H1 (cell line): ENCODE results near the gene ARPC4. TPM values are rescaled to one million over a fixed set of nuclear protein-coding genes. Genes with fewer than 3 reads are reported as not detected.
A peak's percentile ranks its signal among the peaks of the same experiment; 100 is the strongest.

ENCODE experiments used
- CTCF ChIA-PET: fragments of 300-600 bp; sonication (Branson Sonifier 250); formaldehyde crosslinking; loops from one replicate; lab custom pipeline; 2021; ENCODE audit not compliant: partially characterized antibody; lab: Charles Lee
- POLR2A ChIA-PET: fragments of 300-600 bp; sonication (Branson Sonifier 250); formaldehyde crosslinking; loops from one replicate; lab custom pipeline; 2021; ENCODE audit warnings: inconsistent platforms; ENCODE audit not compliant: partially characterized antibody; lab: Charles Lee
- DNase-seq, 2 experiments: peaks; one replicate each; pipeline versions ENCODE4 v3.0.0 to v3.0.0-alpha.2; 2010 to 2022; ENCODE audit warnings: low spot score in 2 of 2, low read depth in 1 of 2, mixed read lengths in 1 of 2
- FAIRE-seq: peaks from 2 replicates; lab custom pipeline; 2011; peaks lifted over from hg19 to GRCh38; lab: Jason Lieb, UNC
- H2AFZ ChIP-seq: 2 replicates; pipeline ENCODE4 v1.8.1; 2012; ENCODE audit warnings: low read length, inconsistent platforms
- H2AK5ac ChIP-seq: 2 replicates; pipeline ENCODE4 v1.6.1; 2013; ENCODE audit warnings: low read depth, low read length
- H2BK120ac ChIP-seq: replicated peaks from 2 replicates; pipeline ENCODE3; 2013; ENCODE audit warnings: low read depth, low read length, inconsistent platforms
- H2BK12ac ChIP-seq: 2 replicates; pipeline ENCODE4 v1.6.1; 2013; ENCODE audit warnings: low read depth, low read length
- H2BK15ac ChIP-seq: 2 replicates; pipeline ENCODE4 v1.6.1; 2013; ENCODE audit warnings: low read length
- H2BK20ac ChIP-seq: 2 replicates; pipeline ENCODE4 v1.6.1; 2013; ENCODE audit warnings: low read length
- H2BK5ac ChIP-seq: 2 replicates; pipeline ENCODE4 v1.6.1; 2013; ENCODE audit warnings: low read depth, low read length
- H3K14ac ChIP-seq: 2 replicates; pipeline ENCODE4 v1.6.1; 2013; ENCODE audit warnings: inconsistent platforms; ENCODE audit not compliant: insufficient read length
- H3K18ac ChIP-seq: 2 replicates; pipeline ENCODE4 v1.6.1; 2013; ENCODE audit warnings: low read length; ENCODE audit errors: extremely low read depth
- H3K23ac ChIP-seq: 2 replicates; pipeline ENCODE4 v1.6.1; 2013; ENCODE audit warnings: inconsistent platforms; ENCODE audit not compliant: insufficient read length
- H3K23me2 ChIP-seq: 2 replicates; pipeline ENCODE4 v1.6.1; 2013; ENCODE audit warnings: low read depth, low read length
- H3K27ac ChIP-seq: 2 replicates; pipeline ENCODE4 v1.6.1; 2011; ENCODE audit warnings: low read depth, low read length, inconsistent platforms
- H3K27me3 ChIP-seq, 4 experiments: replicated peaks in 1 of 4; 1 replicate in 1 of 4; 2 replicates in 3 of 4; pipeline versions ENCODE4 v1.6.1 to v1.8.1; 2011 to 2013; ENCODE audit warnings: low read length in 3 of 4, mild to moderate bottlenecking in 3 of 4, inconsistent platforms in 2 of 4, mixed read lengths in 2 of 4, moderate library complexity in 1 of 4; ENCODE audit not compliant: control insufficient read depth in 3 of 4, insufficient read depth in 3 of 4; ENCODE audit errors: extremely low read depth in 1 of 4
- H3K36me3 ChIP-seq, 4 experiments: 2 replicates each; pipeline versions ENCODE4 v1.6.1 to v1.8.1; 2011 to 2013; ENCODE audit warnings: mild to moderate bottlenecking in 4 of 4, low read length in 3 of 4, moderate library complexity in 2 of 4, control low read depth in 1 of 4, inconsistent platforms in 1 of 4; ENCODE audit not compliant: insufficient read depth in 4 of 4, control insufficient read depth in 2 of 4
- H3K4ac ChIP-seq: replicated peaks from 2 replicates; pipeline ENCODE3; 2013; ENCODE audit warnings: low read length, low read depth, mixed read lengths, inconsistent platforms; ENCODE audit not compliant: insufficient read length
- H3K4me1 ChIP-seq, 4 experiments: replicated peaks in 1 of 4; 1 replicate in 1 of 4; 2 replicates in 3 of 4; pipeline versions ENCODE4 v1.6.1 to v1.8.1; 2011 to 2013; ENCODE audit warnings: low read length in 3 of 4, inconsistent platforms in 2 of 4, mixed read lengths in 1 of 4; ENCODE audit not compliant: insufficient read depth in 4 of 4, control insufficient read depth in 3 of 4
- H3K4me2 ChIP-seq, 2 experiments: 2 replicates each; pipeline versions ENCODE4 v1.6.1 to v1.8.1; 2011 to 2013; ENCODE audit warnings: low read depth in 2 of 2, low read length in 2 of 2, control low read depth in 1 of 2, inconsistent platforms in 1 of 2, mild to moderate bottlenecking in 1 of 2; ENCODE audit not compliant: insufficient read depth in 1 of 2
- H3K4me3 ChIP-seq, 4 experiments: fragments of 200-600, 300-600 bp in 1 of 4; sonication (generic), shearing (Covaris generic), sonication (Bioruptor Twin) in 1 of 4; 2 replicates each; pipeline versions ENCODE4 v1.5.1 to v1.8.1; 2011 to 2016; ENCODE audit warnings: low read length in 4 of 4, low read depth in 3 of 4, control low read depth in 2 of 4, inconsistent platforms in 2 of 4, mild to moderate bottlenecking in 2 of 4, mixed read lengths in 1 of 4, moderate library complexity in 1 of 4; ENCODE audit not compliant: insufficient read depth in 2 of 4; ENCODE audit errors: extremely low read depth in 1 of 4
- H3K56ac ChIP-seq: replicated peaks from 2 replicates; pipeline ENCODE3; 2013; ENCODE audit warnings: low read depth, mild to moderate bottlenecking, mixed read lengths, low read length, inconsistent platforms; ENCODE audit not compliant: insufficient read length
- H3K79me1 ChIP-seq: 2 replicates; pipeline ENCODE4 v1.6.1; 2013; ENCODE audit warnings: low read depth, low read length, control low read depth
- H3K79me2 ChIP-seq, 2 experiments: 2 replicates each; pipeline versions ENCODE4 v1.6.1 to v1.8.1; 2012 to 2013; ENCODE audit warnings: low read length in 2 of 2, mild to moderate bottlenecking in 2 of 2, inconsistent platforms in 1 of 2; ENCODE audit not compliant: insufficient read depth in 2 of 2, control insufficient read depth in 1 of 2
- H3K9ac ChIP-seq, 4 experiments: replicated peaks in 1 of 4; 1 replicate in 1 of 4; 2 replicates in 3 of 4; pipeline versions ENCODE4 v1.6.1 to v1.8.1; 2011 to 2013; ENCODE audit warnings: low read depth in 3 of 4, low read length in 3 of 4, control low read depth in 2 of 4, mild to moderate bottlenecking in 2 of 4, moderate library complexity in 2 of 4, inconsistent platforms in 1 of 4; ENCODE audit errors: extremely low read depth in 1 of 4
- H3K9me3 ChIP-seq, 2 experiments: 2 replicates each; pipeline versions ENCODE4 v1.6.1 to v1.8.1; 2012 to 2013; ENCODE audit warnings: mild to moderate bottlenecking in 2 of 2, moderate library complexity in 2 of 2, control low read depth in 1 of 2, inconsistent platforms in 1 of 2, low read depth in 1 of 2, low read length in 1 of 2, mixed read lengths in 1 of 2; ENCODE audit not compliant: insufficient read depth in 2 of 2
- H4K20me1 ChIP-seq, 2 experiments: replicated peaks in 1 of 2; 2 replicates each; pipeline versions ENCODE3 to v1.8.1; 2011 to 2013; ENCODE audit warnings: inconsistent platforms in 2 of 2, low read length in 2 of 2, mild to moderate bottlenecking in 1 of 2; ENCODE audit not compliant: insufficient read depth in 2 of 2, control insufficient read depth in 1 of 2
- H4K5ac ChIP-seq: 2 replicates; pipeline ENCODE4 v1.6.1; 2013; ENCODE audit warnings: low read length, low read depth, mixed read lengths, inconsistent platforms; ENCODE audit not compliant: insufficient read length
- H4K8ac ChIP-seq: 2 replicates; pipeline ENCODE4 v1.8.0; 2013; ENCODE audit warnings: mild to moderate bottlenecking, moderate library complexity, low read length, inconsistent platforms; ENCODE audit not compliant: insufficient read depth; ENCODE audit errors: extremely low read depth
- H4K91ac ChIP-seq: replicated peaks from 2 replicates; pipeline ENCODE3; 2013; ENCODE audit warnings: low read length, mixed read lengths, inconsistent platforms; ENCODE audit not compliant: insufficient read length
- RAD21 ChIP-seq, 2 experiments: IDR thresholded peaks in 1 of 2; conservative IDR thresholded peaks in 1 of 2; 2 replicates each; pipeline ENCODE4 v1.6.1; 2011; ENCODE audit warnings: low read depth in 2 of 2, low read length in 2 of 2, improper control_type of control experiment in 1 of 2, inconsistent platforms in 1 of 2, mild to moderate bottlenecking in 1 of 2, moderate library complexity in 1 of 2
- RFX5 ChIP-seq: IDR thresholded peaks from 2 replicates; pipeline ENCODE4 v1.6.1; 2011; ENCODE audit warnings: low read depth, low read length, improper control_type of control experiment, borderline replicate concordance
- WGBS, 2 experiments: shearing (Covaris generic) in 1 of 2; methylation state at CpG; one replicate each; pipeline versions ENCODE4 v1.1.6 to v1.1.7; 2013 to 2015; ENCODE audit warnings: low lambda C conversion rate in 2 of 2, mixed read lengths in 2 of 2, inconsistent platforms in 1 of 2, low coverage in 1 of 2, missing lambda C conversion rate in 1 of 2; ENCODE audit not compliant: insufficient replicate concordance in 2 of 2, insufficient coverage in 1 of 2, insufficient read length in 1 of 2; ENCODE audit errors: extremely low coverage in 1 of 2, missing lambda C conversion rate in 1 of 2; 5-methylcytosine and 5-hydroxymethylcytosine counted together
- polyA plus RNA-seq, 7 experiments: library from polyadenylated mRNA; depleted of rRNA in 3 of 7; stranded (reverse) in 5 of 7; unstranded in 2 of 7; fragments of >200 nt in 5 of 7; fragments of 200-250 nt in 2 of 7; gene quantifications; 1 replicate in 5 of 7; 2 replicates in 1 of 7; 4 replicates in 1 of 7; pipeline versions ENCODE4 v1.2.1 to v1.2.3, GENCODE V29; 2011 to 2013; ENCODE audit warnings: missing spikeins in 2 of 7, mixed read lengths in 2 of 7
- total RNA-seq: library from RNA; stranded (reverse); fragmentation: NEBNext Ultra II Directional; extraction: Animal tissue kit (Norgen Biotek cat#: 25700); gene quantifications from 2 replicates; pipeline ENCODE4 v1.2.1, GENCODE V29; 2021
- TF ChIP-seq, protein P1 (sequence below), 3 experiments: IDR thresholded peaks; 1 replicate in 2 of 3; 2 replicates in 1 of 3; pipeline versions ENCODE4 v1.5.1 to v1.6.1; 2011; ENCODE audit warnings: low read length in 3 of 3, mild to moderate bottlenecking in 3 of 3, inconsistent platforms in 2 of 3, low read depth in 1 of 3, moderate library complexity in 1 of 3; ENCODE audit not compliant: insufficient read depth in 1 of 3; ENCODE audit errors: control extremely low read depth in 1 of 3

Gene ARPC4
- total and polyA plus RNA-seq, 2 of the 8 experiments (the other 6 are each of a cell fraction or from before 2014, with no cell fraction given), result 138 to 154 TPM

DNA sequence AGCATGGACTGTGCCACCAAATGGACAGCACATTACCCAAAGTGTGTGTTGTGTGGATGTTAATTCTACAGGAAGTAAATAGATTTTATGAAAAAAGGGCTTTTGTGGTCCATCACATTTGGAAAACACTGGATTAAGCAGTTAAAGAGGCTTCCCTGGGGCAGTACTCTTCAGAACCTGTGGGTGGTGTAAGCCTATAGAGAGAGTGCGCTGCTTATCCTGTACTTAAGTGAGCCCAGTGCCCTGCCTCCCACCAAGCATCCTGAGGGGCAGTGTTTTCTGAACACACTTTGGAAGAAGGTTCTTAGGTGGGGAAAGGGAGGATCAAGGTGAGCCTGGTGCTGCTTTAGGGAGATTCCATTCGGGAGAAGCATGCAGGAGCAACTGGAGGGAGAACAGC is 28.1 kb downstream of the ARPC4 start:
- no peak overlapping the region for H2BK15ac ChIP-seq
- H4K91ac ChIP-seq, result no peak overlapping the region
- 39% methylated on average over 2 of the region's 2 CpGs; no CpG with 5 or more reads in 1 of the 2 experiments for WGBS, 2 experiments
- H3K14ac ChIP-seq, result no peak overlapping the region
- H3K23ac ChIP-seq, result no peak overlapping the region
- no peaks in the 10 kb centered on the region for H3K9me3 ChIP-seq
- no peak overlapping the region for H3K27ac ChIP-seq
- H2BK12ac ChIP-seq, result no peak overlapping the region
- no peak overlapping the region for H2AFZ ChIP-seq
- H4K5ac ChIP-seq, result no peak overlapping the region
- H3K9ac ChIP-seq, result no peak overlapping the region
- H3K79me2 ChIP-seq, result no peaks in the 10 kb centered on the region
- H3K36me3 ChIP-seq, result no peaks in the 10 kb centered on the region
- ChIA-PET POLR2A (interaction anchor here (1.0 to 2.5 kb wide), 2 partner anchors 12 to 112 kb away, joined by 3 to 9 read pairs; partner anchors contain the start of gene CRELD1), CTCF (interaction anchor here (0.7 to 5.7 kb wide), 17 partner anchors 9 to 417 kb away, joined by 3 to 30 read pairs (median 4); partner anchors contain the start of gene TTLL3)
- H2BK120ac ChIP-seq, result no peak overlapping the region
- H3K4me1 ChIP-seq, result peaks cover 0 to 5% (median 2%) of the 10 kb centered on the region in 4 experiments; a peak in 2 of 7 replicates
- TF ChIP-seq RFX5 (no peak), RAD21 (IDR thresholded peaks at IDR 0.05 in 1 of 2, conservative IDR thresholded peaks at IDR 0.05 in 1 of 2; ENCODE audit: low read depth in 2 of 2, low read length in 2 of 2) (peak; percentile 58 to 64)
- TF ChIP-seq, protein P1, sequence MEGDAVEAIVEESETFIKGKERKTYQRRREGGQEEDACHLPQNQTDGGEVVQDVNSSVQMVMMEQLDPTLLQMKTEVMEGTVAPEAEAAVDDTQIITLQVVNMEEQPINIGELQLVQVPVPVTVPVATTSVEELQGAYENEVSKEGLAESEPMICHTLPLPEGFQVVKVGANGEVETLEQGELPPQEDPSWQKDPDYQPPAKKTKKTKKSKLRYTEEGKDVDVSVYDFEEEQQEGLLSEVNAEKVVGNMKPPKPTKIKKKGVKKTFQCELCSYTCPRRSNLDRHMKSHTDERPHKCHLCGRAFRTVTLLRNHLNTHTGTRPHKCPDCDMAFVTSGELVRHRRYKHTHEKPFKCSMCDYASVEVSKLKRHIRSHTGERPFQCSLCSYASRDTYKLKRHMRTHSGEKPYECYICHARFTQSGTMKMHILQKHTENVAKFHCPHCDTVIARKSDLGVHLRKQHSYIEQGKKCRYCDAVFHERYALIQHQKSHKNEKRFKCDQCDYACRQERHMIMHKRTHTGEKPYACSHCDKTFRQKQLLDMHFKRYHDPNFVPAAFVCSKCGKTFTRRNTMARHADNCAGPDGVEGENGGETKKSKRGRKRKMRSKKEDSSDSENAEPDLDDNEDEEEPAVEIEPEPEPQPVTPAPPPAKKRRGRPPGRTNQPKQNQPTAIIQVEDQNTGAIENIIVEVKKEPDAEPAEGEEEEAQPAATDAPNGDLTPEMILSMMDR (IDR thresholded peaks at IDR 0.05; ENCODE audit: control extremely low read depth in 1 of 3, insufficient read depth in 1 of 3, low read depth in 1 of 3, low read length in 3 of 3), result peak; percentile 34 to 66 (median 58)
- no peak overlapping the region for H3K4me2 ChIP-seq
- FAIRE-seq (peak; percentile 60), DNase-seq (no peak)
- no peaks in the 10 kb centered on the region for H3K79me1 ChIP-seq
- H3K23me2 ChIP-seq, result no peaks in the 10 kb centered on the region; the same call in 1 of the 2 replicates
- no peak overlapping the region for H3K4ac ChIP-seq
- H3K27me3 ChIP-seq, result no peaks in the 10 kb centered on the region; a peak in 1 of 7 replicates
- no peak overlapping the region for H2AK5ac ChIP-seq
- H3K18ac ChIP-seq, result no peak overlapping the region
- H4K20me1 ChIP-seq, result no peaks in the 10 kb centered on the region
- H3K4me3 ChIP-seq, result no peak overlapping the region
- H4K8ac ChIP-seq, result no peak overlapping the region
- no peak overlapping the region for H2BK20ac ChIP-seq
- H2BK5ac ChIP-seq, result no peak overlapping the region
- no peak overlapping the region for H3K56ac ChIP-seq
